Endothelial cell of umbilical vein (primary cell): ENCODE measurements around the gene SRGAP1. TPM values are rescaled to one million over a fixed set of nuclear protein-coding genes. Genes with fewer than 3 reads are reported as not detected.

Experiments used
- BruUV-seq: library from RNA; stranded (reverse); fragments of 400-500 nt; replicated peaks from 2 replicates; lab custom pipeline; 2021; lab: Mats Ljungman, UMichigan
- CTCF ChIA-PET: fragments of 300-600, 350-600 bp; sonication (Branson Sonifier 250); formaldehyde crosslinking; loops from one replicate; lab custom pipeline; 2021; ENCODE audit warnings: antibody characterized with exemption, inconsistent platforms; lab: Charles Lee
- POLR2A ChIA-PET: fragments of 300-600, 350-600 bp; sonication (Branson Sonifier 250); formaldehyde crosslinking; loops from one replicate; lab custom pipeline; 2021; ENCODE audit warnings: antibody characterized with exemption, inconsistent platforms; lab: Charles Lee
- DNase-seq: peaks from one replicate; pipeline ENCODE4 v3.0.0-alpha.2; 2011; ENCODE audit warnings: low read depth, low spot score
- FAIRE-seq: peaks from 2 replicates; lab custom pipeline; 2011; peaks lifted over from hg19 to GRCh38; lab: Jason Lieb, UNC
- H2AFZ ChIP-seq: 2 replicates; pipeline ENCODE4 v1.6.0; 2012; ENCODE audit warnings: low read depth, low read length, control low read depth, inconsistent platforms
- H3K27ac ChIP-seq: 2 replicates; pipeline ENCODE4 v1.5.1; 2011; ENCODE audit warnings: low read depth, mild to moderate bottlenecking, control low read depth, low read length, moderate library complexity; ENCODE audit not compliant: insufficient read depth
- H3K27me3 ChIP-seq, 2 experiments: 2 replicates each; pipeline versions ENCODE4 v1.6.0 to v1.6.1; 2011; ENCODE audit warnings: low read length in 2 of 2, mixed read lengths in 1 of 2; ENCODE audit not compliant: control insufficient read depth in 2 of 2, insufficient read depth in 2 of 2
- H3K36me3 ChIP-seq, 2 experiments: 2 replicates in 1 of 2; 3 replicates in 1 of 2; pipeline ENCODE4 v1.5.1; 2011; ENCODE audit warnings: low read length in 2 of 2, mild to moderate bottlenecking in 1 of 2, moderate library complexity in 1 of 2; ENCODE audit not compliant: control insufficient read depth in 2 of 2, insufficient read depth in 2 of 2; ENCODE audit errors: extremely low read depth in 1 of 2
- H3K4me1 ChIP-seq: 3 replicates; pipeline ENCODE4 v1.5.1; 2011; ENCODE audit warnings: mild to moderate bottlenecking, low read length; ENCODE audit not compliant: control insufficient read depth, insufficient read depth; ENCODE audit errors: extremely low read depth
- H3K4me2 ChIP-seq: 2 replicates; pipeline ENCODE4 v1.6.1; 2011; ENCODE audit warnings: low read length, control low read depth, mixed read lengths; ENCODE audit not compliant: insufficient read depth
- H3K4me3 ChIP-seq, 3 experiments: fragments of 200-600 bp in 1 of 3; sonication (generic), shearing (Covaris generic) in 1 of 3; replicated peaks in 1 of 3; 2 replicates each; pipeline ENCODE4 v1.5.1; 2011 to 2016; ENCODE audit warnings: control low read depth in 3 of 3, low read length in 3 of 3, mild to moderate bottlenecking in 2 of 3, inconsistent platforms in 1 of 3, low read depth in 1 of 3, moderate library complexity in 1 of 3; ENCODE audit not compliant: insufficient read depth in 1 of 3
- H3K79me2 ChIP-seq: 2 replicates; pipeline ENCODE4 v1.6.0; 2012; ENCODE audit warnings: low read length, inconsistent platforms; ENCODE audit not compliant: control insufficient read depth, insufficient read depth
- H3K9ac ChIP-seq: replicated peaks from 2 replicates; pipeline ENCODE3; 2011; ENCODE audit warnings: low read length, control low read depth; ENCODE audit not compliant: insufficient read depth; ENCODE audit errors: extremely low read depth
- H3K9me1 ChIP-seq: replicated peaks from 3 replicates; pipeline ENCODE4 v1.6.0; 2011; ENCODE audit warnings: mild to moderate bottlenecking, low read length; ENCODE audit not compliant: control insufficient read depth, insufficient read depth; ENCODE audit errors: extremely low read depth
- H3K9me3 ChIP-seq: replicated peaks from 2 replicates; pipeline ENCODE4 v1.5.1; 2012; ENCODE audit warnings: low read length, inconsistent platforms; ENCODE audit not compliant: control insufficient read depth, insufficient read depth
- H4K20me1 ChIP-seq: replicated peaks from 2 replicates; pipeline ENCODE3; 2011; ENCODE audit warnings: mild to moderate bottlenecking, low read length; ENCODE audit not compliant: control insufficient read depth, insufficient read depth; ENCODE audit errors: extremely low read depth
- EZH2 ChIP-seq: IDR thresholded peaks from 2 replicates; pipeline ENCODE4 v1.6.1; 2012; ENCODE audit warnings: borderline replicate concordance, low read depth, mild to moderate bottlenecking, moderate library complexity, low read length, inconsistent platforms; ENCODE audit not compliant: severe bottlenecking
- FOS ChIP-seq: IDR thresholded peaks from 2 replicates; pipeline ENCODE4 v1.6.1; 2011; ENCODE audit warnings: mild to moderate bottlenecking, low read length, moderate library complexity, borderline replicate concordance; ENCODE audit not compliant: insufficient read depth
- JUN ChIP-seq: IDR thresholded peaks from 2 replicates; pipeline ENCODE4 v1.6.1; 2011; ENCODE audit warnings: borderline replicate concordance, low read depth; ENCODE audit not compliant: insufficient read length, insufficient read depth
- MAX ChIP-seq: IDR thresholded peaks from 2 replicates; pipeline ENCODE4 v1.6.1; 2011; ENCODE audit not compliant: insufficient read depth, insufficient read length
- POLR2A ChIP-seq: IDR thresholded peaks from 2 replicates; pipeline ENCODE4 v1.6.1; 2012; ENCODE audit warnings: low read depth, mild to moderate bottlenecking, control low read depth, low read length
- dilution Hi-C: fragments of 300-500 bp; cut with MboI; formaldehyde crosslinking; loops from one replicate; pipeline ENCODE4 v1.15.0; 2019; ENCODE audit warnings: low sequenced_read_pairs; ENCODE audit not compliant: extremely low pct_ligation_motif_present
- intact Hi-C: fragments of 100-400 bp; cut with micrococcal nuclease; formaldehyde crosslinking; loops from one replicate; pipeline ENCODE4 v1.10.0; 2022
- polyA plus RNA-seq, 4 experiments: library from polyadenylated mRNA; depleted of rRNA in 3 of 4; stranded (reverse) in 3 of 4; unstranded in 1 of 4; fragments of >200 nt; gene quantifications; 2 replicates each; pipeline versions ENCODE4 v1.2.1 to v1.2.3, GENCODE V29; 2011 to 2012; ENCODE audit warnings: missing spikeins in 1 of 4
- total RNA-seq: library from RNA; stranded (reverse); gene quantifications from 2 replicates; pipeline ENCODE4 v1.2.3, GENCODE V29; 2021
- TF ChIP-seq, protein P1 (sequence below), 2 donors: IDR thresholded peaks; 1 replicate in 1 of 2; 2 replicates in 1 of 2; pipeline ENCODE4 v1.5.1; 2011; ENCODE audit warnings: low read length in 2 of 2, mild to moderate bottlenecking in 2 of 2, moderate library complexity in 2 of 2, control low read depth in 1 of 2, inconsistent platforms in 1 of 2, low read depth in 1 of 2; ENCODE audit not compliant: insufficient read depth in 1 of 2; ENCODE audit errors: extremely low read depth in 1 of 2

Gene SRGAP1
- total and polyA plus RNA-seq, 2 donors (not counting 3 experiments of a cell fraction or from before 2014, with no cell fraction given): 4.9 to 16.3 TPM

DNA sequence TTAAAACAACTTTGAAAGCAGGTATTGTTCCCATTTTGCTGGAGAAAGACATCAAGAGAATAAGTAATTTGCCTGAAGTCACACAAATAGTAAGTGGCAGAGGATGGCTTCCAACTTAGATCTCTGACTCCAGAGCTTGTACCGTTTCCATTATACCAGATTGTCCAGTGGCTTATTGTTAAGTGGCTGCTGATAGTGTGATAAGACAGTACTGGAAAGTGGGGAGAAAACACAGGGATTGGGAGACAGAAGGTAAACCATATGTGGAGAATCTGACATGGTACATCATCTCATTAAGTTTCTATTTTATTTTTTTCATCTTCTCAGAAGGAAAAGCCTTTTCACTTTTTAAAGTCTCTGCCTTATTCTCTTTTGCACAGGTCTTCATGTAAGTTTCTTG lies 108.5 kb downstream of the SRGAP1 start:
- no peak overlapping the region for H2AFZ ChIP-seq
- H3K27ac ChIP-seq: no peak overlapping the region
- intact Hi-C loops (no loop called here), dilution Hi-C loops (no loop called here)
- no TSS peak for BruUV-seq
- DNase-seq: no peak
- H3K9ac ChIP-seq: no peak overlapping the region
- no peak for FAIRE-seq
- H3K4me1 ChIP-seq: no peaks in the 10 kb centered on the region
- POLR2A ChIA-PET: no interaction called here
- H4K20me1 ChIP-seq: no peaks in the 10 kb centered on the region
- no peak overlapping the region for H3K4me2 ChIP-seq
- H3K4me3 ChIP-seq: no peak overlapping the region
- CTCF ChIA-PET: no interaction called here
- H3K9me3 ChIP-seq: no peaks in the 10 kb centered on the region
- no peaks in the 10 kb centered on the region for H3K79me2 ChIP-seq
- TF ChIP-seq EZH2: no peak
- TF ChIP-seq POLR2A: no peak
- TF ChIP-seq, protein P1, sequence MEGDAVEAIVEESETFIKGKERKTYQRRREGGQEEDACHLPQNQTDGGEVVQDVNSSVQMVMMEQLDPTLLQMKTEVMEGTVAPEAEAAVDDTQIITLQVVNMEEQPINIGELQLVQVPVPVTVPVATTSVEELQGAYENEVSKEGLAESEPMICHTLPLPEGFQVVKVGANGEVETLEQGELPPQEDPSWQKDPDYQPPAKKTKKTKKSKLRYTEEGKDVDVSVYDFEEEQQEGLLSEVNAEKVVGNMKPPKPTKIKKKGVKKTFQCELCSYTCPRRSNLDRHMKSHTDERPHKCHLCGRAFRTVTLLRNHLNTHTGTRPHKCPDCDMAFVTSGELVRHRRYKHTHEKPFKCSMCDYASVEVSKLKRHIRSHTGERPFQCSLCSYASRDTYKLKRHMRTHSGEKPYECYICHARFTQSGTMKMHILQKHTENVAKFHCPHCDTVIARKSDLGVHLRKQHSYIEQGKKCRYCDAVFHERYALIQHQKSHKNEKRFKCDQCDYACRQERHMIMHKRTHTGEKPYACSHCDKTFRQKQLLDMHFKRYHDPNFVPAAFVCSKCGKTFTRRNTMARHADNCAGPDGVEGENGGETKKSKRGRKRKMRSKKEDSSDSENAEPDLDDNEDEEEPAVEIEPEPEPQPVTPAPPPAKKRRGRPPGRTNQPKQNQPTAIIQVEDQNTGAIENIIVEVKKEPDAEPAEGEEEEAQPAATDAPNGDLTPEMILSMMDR (IDR thresholded peaks at IDR 0.05; ENCODE audit: extremely low read depth in 1 of 2, insufficient read depth in 1 of 2, low read depth in 1 of 2, low read length in 2 of 2): no peak
- no peak for TF ChIP-seq MAX
- TF ChIP-seq FOS: no peak
- TF ChIP-seq JUN: no peak
- H3K9me1 ChIP-seq: no peaks in the 10 kb centered on the region
- no peaks in the 10 kb centered on the region for H3K36me3 ChIP-seq
- H3K27me3 ChIP-seq: no peaks in the 10 kb centered on the region
